Measurements from ENCODE around the gene ZNF771.
"Not testable (repeated sequence)": the region's sequence is repeated elsewhere in the genome, so short reads cannot be mapped to it uniquely, and the experiment has no call there.

The ZNF771 gene

GRCh38 chr16:30376461-30376902 lies 30.9 kb upstream of the ZNF771 start:
- DNase-seq = no peak

GRCh38 chr16:30377050-30377811 lies 30.2 kb upstream of the ZNF771 start:
- no peak for DNase-seq

GRCh38 chr16:30377812-30378235 lies 29.6 kb upstream of the ZNF771 start:
- peak; percentile 91 for DNase-seq

GRCh38 chr16:30378236-30379157 lies 28.9 kb upstream of the ZNF771 start:
- peak; percentile 98 for DNase-seq

GRCh38 chr16:30379158-30379783 lies 28.1 kb upstream of the ZNF771 start:
- DNase-seq = no peak

DNA sequence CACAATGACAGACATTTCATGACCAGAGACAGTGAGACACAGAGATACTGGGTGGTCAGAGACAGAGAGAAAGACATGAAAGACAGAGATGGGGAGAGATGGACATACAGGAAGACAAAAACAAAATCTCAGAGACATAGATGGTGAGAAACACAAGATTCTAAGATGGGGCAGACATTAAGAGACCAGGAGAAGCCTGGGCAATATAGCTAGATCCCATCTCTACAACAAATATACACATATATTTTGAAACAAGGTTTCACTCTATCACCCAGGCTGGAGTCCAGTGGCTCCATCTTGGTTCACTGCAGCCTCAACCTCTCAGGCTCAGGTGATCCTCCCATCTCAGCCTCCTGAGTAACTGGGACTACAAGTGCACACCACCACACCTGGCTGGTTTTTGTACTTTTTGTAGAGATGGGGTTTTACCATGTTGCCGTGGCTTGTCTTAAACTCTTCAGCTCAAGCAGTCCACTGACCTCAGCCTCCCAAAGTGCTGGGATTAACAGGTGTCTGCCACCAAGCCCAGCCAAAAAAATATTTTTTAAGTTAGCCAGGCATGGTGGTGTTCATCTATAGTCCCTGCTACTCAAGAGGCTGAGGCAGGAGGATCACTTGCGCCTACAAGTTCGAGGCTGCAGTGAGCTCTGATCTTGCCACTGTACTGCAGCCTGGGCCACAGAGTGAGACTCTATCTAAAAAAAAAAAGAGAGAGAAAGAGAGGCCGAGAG lies 27.2 kb upstream of the ZNF771 start:
- DNase-seq = no peak

DNA sequence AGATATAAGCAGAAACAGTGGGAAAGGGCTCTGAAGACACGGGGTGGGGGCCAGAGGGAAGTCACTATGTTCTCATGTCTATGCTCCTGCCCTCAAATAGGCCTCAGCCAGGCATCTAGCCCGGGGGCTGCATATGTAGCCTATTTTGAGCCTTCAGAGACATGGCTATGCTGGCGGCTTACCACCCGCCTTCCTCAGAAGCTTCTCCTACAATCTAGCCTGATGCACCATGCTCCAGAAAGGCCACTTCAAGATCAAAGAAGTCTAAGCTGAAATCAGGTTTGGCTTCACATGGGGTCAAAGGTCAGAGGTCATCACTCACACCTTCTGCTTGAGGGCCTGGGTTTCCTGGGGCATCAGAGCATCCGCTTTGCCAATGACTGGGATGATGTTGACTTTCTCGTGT lies 26.6 kb upstream of the ZNF771 start:
- DNase-seq = no peak

- peak; percentile 48 for DNase-seq
These were observed 25.9 kb upstream of the ZNF771 start for GRCh38 chr16:30381291-30382041.

DNA sequence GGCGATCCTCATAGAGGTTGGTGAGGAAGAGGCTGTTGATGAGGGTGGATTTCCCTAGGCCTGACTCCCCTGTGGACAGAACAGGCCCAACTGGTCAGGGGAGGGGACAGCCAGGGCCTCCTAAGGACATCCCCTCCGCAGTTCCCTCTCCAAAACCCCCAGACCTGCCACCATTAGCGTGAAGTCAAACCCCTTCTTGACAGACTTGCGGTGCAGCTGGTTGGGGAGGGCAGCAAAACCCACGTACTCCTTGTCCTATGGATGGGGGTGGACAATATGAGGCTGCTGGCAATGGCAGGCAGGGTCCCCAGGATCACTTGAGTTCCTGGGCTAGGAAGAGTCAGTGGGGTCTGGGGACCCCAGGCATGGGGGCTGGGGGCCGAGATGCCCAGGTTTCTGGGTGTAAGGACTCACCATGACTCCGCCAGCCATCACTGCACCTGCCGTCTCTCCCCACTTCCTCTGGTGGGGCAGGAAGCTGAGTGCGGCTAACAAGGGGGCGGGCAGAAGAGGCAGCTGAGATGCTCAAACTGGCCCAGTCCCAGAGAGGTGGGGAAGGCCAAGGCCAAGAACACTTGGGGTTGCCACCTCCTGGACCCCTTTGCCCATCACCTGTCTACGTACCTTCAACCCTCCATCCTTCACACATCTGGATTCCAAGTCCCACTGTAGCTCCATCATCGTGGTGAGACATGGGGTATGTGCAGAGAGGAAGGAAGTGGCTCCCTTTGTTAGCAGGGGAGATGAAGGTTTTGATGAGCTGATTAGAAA lies 25.1 kb upstream of the ZNF771 start, which contains the start of gene SEPTIN1:
Gene SEPTIN1 (minus strand): TSS at position 451 of the 771 bp plus-strand sequence. CDS start 19 bp downstream, at position 432.
- DNase-seq = peak; percentile 79

- DNase-seq = no peak
These were observed 23.9 kb upstream of the ZNF771 start for GRCh38 chr16:30383521-30383920.

DNA sequence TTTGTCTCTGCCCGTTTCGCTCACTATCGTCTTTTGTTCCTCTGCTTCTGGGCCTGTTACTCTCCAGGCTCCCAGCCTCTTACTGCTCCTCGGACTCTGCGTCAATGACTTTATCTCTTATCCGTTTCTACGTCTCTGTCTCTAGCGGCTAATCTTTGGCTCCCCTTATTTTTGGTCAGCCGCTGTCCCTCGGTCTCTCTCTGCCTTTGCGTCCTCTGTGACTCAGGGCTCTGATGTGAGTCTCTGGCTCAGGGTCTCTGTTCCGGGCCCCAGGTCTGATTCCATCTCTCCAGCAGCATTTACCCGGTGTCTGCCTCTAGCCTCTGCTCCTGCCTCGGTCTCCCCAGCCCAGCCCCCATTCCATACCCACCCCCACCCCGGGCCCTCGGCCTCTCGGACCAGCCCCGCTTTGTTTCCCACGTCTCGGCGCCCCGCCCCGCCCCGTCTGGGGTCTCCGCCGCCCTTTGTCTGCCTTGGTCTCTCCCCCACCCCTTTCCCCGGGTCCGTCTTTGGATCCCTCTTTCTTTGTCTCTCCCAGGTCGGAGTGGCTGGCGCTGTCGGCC lies 12.7 kb upstream of the ZNF771 start:
- DNase-seq = no peak

DNA sequence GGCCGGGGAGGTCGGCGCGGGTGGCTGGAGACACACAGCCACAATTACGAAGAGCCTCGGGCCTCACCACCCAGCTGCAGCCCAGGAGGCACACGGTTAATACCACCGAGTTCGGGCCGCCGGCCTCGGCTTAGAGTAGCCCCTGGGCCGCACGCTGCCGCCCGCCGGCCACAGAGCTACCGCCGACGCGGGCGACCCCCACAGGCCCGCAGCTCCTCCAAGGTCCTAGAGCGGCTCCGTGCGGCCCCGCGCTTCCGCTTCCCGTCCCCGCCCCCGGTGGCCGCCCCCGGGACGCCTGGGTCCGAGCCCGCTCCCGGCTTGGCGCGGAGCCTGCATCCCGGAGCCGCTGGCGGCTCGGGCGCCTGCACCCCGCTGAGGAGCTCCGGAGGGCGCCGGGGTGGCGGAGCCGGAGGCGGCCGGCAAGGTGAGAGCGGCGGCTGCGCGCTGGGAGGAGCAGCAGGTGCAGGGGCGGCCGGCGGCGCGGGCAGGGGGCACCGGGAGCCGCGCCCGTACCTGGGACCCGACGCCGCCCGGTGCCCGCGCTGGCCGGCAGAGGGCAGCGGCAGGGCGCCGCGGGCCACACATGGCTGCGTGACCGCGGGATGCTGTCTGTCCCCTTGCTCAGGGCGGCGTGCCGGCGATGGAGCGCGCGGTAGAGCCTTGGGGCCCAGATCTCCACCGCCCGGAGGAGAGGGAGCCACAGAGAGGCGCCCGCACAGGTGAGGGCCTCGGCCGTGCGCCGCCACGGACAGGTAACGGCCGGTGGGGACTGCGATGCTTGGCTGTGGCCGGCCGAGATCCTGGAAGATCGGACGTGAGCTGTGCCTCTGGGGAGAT lies 12.0 kb upstream of the ZNF771 start, which contains the start of gene ZNF48:
Gene ZNF48 (plus strand): TSS at position 266 of the 837 bp plus-strand sequence. CDS start 375 bp downstream, at position 641.
- DNase-seq = peak; percentile 64

DNA sequence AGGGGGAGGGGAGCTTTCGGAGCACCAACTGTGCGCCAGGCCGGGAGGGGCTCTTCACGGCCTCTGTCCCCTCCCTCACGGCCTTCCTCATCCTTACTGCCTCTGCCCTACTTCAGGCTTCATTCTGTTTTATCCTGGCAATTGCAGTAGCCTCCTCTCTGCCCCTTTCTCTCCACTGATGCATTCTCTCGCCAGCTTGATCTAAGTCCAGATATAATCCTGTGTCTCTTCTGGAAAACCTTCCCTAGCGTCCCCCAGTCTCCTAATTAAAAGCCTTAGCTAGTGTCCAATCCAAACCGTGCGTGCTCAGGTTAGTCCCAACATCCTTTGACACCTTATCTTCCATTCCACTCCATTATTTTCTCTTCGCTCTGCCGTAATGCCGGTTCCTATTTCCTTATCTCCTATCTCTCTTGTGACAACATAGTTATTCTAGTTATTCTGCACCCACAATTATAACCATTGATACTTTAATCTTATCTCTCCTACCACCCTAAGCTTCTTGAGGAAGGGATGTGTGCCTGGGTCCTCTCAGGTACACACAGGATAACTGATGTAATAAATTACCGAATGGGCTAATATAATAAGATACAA lies 11.3 kb upstream of the ZNF771 start:
- DNase-seq = no peak

DNA sequence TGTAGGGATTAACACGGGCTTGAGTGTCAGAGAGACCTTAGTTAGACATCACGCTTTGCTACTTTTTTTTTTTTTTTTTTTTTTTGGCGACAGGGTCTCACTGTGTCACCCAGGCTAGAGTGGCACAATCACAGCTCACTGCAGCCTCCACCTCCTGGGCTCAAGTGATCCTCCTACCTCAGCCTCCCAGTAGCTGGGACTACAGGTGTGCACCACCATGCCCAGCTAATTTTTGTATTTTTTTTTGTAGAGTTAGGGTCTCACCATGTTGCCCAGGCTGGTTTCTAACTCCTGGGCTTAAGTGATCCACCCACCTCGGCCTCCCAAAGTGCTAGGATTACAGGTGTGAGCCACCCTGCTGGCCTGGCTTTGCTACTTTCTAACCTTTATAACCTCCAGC lies 10.8 kb upstream of the ZNF771 start:
- not testable (repeated sequence) for DNase-seq

DNA sequence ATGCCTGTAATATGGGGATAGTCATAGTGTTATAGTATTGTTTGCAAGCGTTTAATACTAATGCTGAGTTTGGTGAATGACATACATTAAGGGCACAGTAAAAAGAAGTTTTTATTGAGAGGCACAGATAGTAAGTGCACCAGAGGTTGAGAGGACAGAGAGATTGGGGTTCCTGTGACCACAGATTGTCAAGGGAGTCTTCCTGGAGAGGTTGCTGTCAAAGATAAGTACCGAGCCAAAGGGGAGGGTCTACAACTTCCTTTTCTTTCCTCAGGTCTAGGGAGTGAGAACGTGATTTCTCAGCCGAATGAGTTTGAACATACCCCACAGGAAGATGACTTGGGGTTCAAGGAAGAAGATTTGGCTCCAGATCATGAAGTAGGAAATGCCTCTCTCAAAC lies 10.3 kb upstream of the ZNF771 start:
- DNase-seq = no peak

GRCh38 chr16:30397776-30398660 lies 9.4 kb upstream of the ZNF771 start:
- no peak for DNase-seq

- no peak for DNase-seq
These were observed 8.6 kb upstream of the ZNF771 start for GRCh38 chr16:30398661-30399434.
